Measurements from ENCODE around the gene MAP2.

Gene MAP2

GRCh38 chr2:209423562-209424198, at the start of gene MAP2:
MAP2 (plus strand) TSS chr2:209424047; CDS start chr2:209653171, 229,124 bp downstream.
- DNase-seq: peak; percentile 91

- no peak for DNase-seq
These were observed 47.2 kb upstream of the MAP2 start for GRCh38 chr2:209376686-209377085.

GRCh38 chr2:209380293-209380692, 43.6 kb upstream of the MAP2 start:
- DNase-seq: peak; percentile 62

- no peak for DNase-seq
These were observed 42.8 kb upstream of the MAP2 start for GRCh38 chr2:209381091-209381490.

GRCh38 chr2:209382775-209383174, 41.1 kb upstream of the MAP2 start:
- no peak for DNase-seq

GRCh38 chr2:209383212-209383611, 40.6 kb upstream of the MAP2 start:
- peak; percentile 17 for DNase-seq

- no peak for DNase-seq
These were observed 36.5 kb upstream of the MAP2 start for GRCh38 chr2:209387389-209387788.

- no peak for DNase-seq
These were observed 35.3 kb upstream of the MAP2 start for GRCh38 chr2:209388446-209389037.

- DNase-seq: no peak
These were observed 34.7 kb upstream of the MAP2 start for GRCh38 chr2:209389171-209389618.

GRCh38 chr2:209390839-209391238, 33.0 kb upstream of the MAP2 start:
- DNase-seq: no peak

GRCh38 chr2:209391776-209392401, 32.0 kb upstream of the MAP2 start:
- DNase-seq: no peak

GRCh38 chr2:209395229-209395628, 28.6 kb upstream of the MAP2 start:
- DNase-seq: no peak

GRCh38 chr2:209395652-209396051, 28.2 kb upstream of the MAP2 start:
- DNase-seq: no peak

- DNase-seq: no peak
These were observed 25.4 kb upstream of the MAP2 start for GRCh38 chr2:209398463-209398862.

- no peak for DNase-seq
These were observed 22.1 kb upstream of the MAP2 start for GRCh38 chr2:209401788-209402187.

GRCh38 chr2:209411296-209411695, 12.6 kb upstream of the MAP2 start:
- DNase-seq: no peak

GRCh38 chr2:209411718-209412117, 12.1 kb upstream of the MAP2 start:
- DNase-seq: no peak

GRCh38 chr2:209413311-209414014, 10.4 kb upstream of the MAP2 start:
- DNase-seq: peak; percentile 28

GRCh38 chr2:209416913-209417312, 6.9 kb upstream of the MAP2 start:
- no peak for DNase-seq

- DNase-seq: no peak
These were observed 1.6 kb upstream of the MAP2 start for GRCh38 chr2:209422191-209422754.

- no peak for DNase-seq
These were observed 403 bp downstream of the MAP2 start for GRCh38 chr2:209424199-209424701.

GRCh38 chr2:209424781-209425470, 1.1 kb downstream of the MAP2 start:
- no peak for DNase-seq

Measured in hematopoietic multipotent progenitor cell treated with erythropoietin and hydrocortisone succinate and interleukin-3 and kit ligand, for 4 days (in vitro differentiated cells).